ENCODE measurements around the gene RFC1. TPM values are rescaled to one million over a fixed set of nuclear protein-coding genes. Genes with fewer than 3 reads are reported as not detected.
"Not testable (repeated sequence)": the region's sequence is repeated elsewhere in the genome, so short reads cannot be mapped to it uniquely, and the experiment has no call there.

The RFC1 gene
- total RNA-seq, 4 donors from 2014 or later, result 17.2 to 30.6 (median 18.6) TPM

DNA sequence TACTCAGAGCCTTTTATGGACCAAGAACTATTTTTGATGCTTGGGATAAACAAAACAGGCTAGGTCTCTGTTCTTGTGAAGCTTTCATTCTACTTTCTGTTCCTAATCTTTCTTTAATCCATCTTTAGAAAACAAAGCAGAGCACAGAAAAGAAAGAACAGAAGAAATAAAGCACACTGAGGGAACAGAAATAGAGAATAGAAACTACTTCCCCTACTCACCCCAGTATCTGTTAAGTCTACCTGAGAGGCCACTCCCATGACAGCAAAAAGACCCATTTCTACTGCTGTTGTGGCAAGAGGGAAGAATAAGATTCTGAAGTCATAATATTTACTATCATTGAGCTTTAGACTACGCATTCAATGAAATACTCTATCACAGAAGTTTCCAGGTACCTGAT lies 9.2 kb downstream of the RFC1 start:
- Histone ChIP-seq H3K9me3 (no peaks in the 10 kb centered on the region), H3K27me3 (no peaks in the 10 kb centered on the region), H3K36me3 (no peaks in the 10 kb centered on the region), H3K27ac (peak overlapping the region in 1 of 4 donors; percentile 43), H3K4me1 (peaks cover 11 to 38% (median 22%) of the 10 kb centered on the region in 4 donors), H3K4me3 (no peak overlapping the region)
- WGBS, 2 donors (ENCODE audit: low coverage in 1 of 2), result 79 to 100% methylated on average over 1 of the region's 1 CpG
- intact Hi-C loops (cut with DNase I; ENCODE audit: low total_unique reads) (no loop called here), in situ Hi-C loops (cut with MboI; ENCODE audit: low pct_ligation_motif_present in 1 of 4, low pct_unique_long_range_greater_than_20kb in 1 of 4, low sequenced_read_pairs in 3 of 4) (no loop called here)
- DNase-seq, result no peak
- TF ChIP-seq EP300 (IDR thresholded peaks at IDR 0.05; ENCODE audit: low read depth) (no peak), POLR2A (IDR thresholded peaks at IDR 0.05) (no peak), POLR2AphosphoS5 (IDR thresholded peaks at IDR 0.05) (no peak)
- TF ChIP-seq, protein P1, sequence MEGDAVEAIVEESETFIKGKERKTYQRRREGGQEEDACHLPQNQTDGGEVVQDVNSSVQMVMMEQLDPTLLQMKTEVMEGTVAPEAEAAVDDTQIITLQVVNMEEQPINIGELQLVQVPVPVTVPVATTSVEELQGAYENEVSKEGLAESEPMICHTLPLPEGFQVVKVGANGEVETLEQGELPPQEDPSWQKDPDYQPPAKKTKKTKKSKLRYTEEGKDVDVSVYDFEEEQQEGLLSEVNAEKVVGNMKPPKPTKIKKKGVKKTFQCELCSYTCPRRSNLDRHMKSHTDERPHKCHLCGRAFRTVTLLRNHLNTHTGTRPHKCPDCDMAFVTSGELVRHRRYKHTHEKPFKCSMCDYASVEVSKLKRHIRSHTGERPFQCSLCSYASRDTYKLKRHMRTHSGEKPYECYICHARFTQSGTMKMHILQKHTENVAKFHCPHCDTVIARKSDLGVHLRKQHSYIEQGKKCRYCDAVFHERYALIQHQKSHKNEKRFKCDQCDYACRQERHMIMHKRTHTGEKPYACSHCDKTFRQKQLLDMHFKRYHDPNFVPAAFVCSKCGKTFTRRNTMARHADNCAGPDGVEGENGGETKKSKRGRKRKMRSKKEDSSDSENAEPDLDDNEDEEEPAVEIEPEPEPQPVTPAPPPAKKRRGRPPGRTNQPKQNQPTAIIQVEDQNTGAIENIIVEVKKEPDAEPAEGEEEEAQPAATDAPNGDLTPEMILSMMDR (IDR thresholded peaks at IDR 0.05), result no peak

GRCh38 chr4:39354254-39354552 lies 12.0 kb downstream of the RFC1 start:
- H3K36me3 ChIP-seq, result peaks cover 0 to 14% (median 5%) of the 10 kb centered on the region in 4 donors
- 0 to 17% methylated on average over 1 of the region's 1 CpG for WGBS, 2 donors (ENCODE audit: low coverage in 1 of 2)
- no peak for DNase-seq
- TF ChIP-seq POLR2AphosphoS5 (IDR thresholded peaks at IDR 0.05) (no peak), EP300 (IDR thresholded peaks at IDR 0.05; ENCODE audit: low read depth) (no peak), POLR2A (IDR thresholded peaks at IDR 0.05) (no peak)
- no peaks in the 10 kb centered on the region for H3K27me3 ChIP-seq
- H3K9me3 ChIP-seq, result no peaks in the 10 kb centered on the region
- H3K27ac ChIP-seq, result peak overlapping the region; percentile 81 to 90 (median 86)
- peaks cover 11 to 41% (median 23%) of the 10 kb centered on the region in 4 donors for H3K4me1 ChIP-seq
- H3K4me3 ChIP-seq, result peak overlapping the region in 3 of 4 donors; percentile 24 to 43 (median 27)
- intact Hi-C loops (cut with DNase I; ENCODE audit: low total_unique reads) (no loop called here), in situ Hi-C loops (cut with MboI; ENCODE audit: low pct_ligation_motif_present in 1 of 4, low pct_unique_long_range_greater_than_20kb in 1 of 4, low sequenced_read_pairs in 3 of 4) (no loop called here)

DNA sequence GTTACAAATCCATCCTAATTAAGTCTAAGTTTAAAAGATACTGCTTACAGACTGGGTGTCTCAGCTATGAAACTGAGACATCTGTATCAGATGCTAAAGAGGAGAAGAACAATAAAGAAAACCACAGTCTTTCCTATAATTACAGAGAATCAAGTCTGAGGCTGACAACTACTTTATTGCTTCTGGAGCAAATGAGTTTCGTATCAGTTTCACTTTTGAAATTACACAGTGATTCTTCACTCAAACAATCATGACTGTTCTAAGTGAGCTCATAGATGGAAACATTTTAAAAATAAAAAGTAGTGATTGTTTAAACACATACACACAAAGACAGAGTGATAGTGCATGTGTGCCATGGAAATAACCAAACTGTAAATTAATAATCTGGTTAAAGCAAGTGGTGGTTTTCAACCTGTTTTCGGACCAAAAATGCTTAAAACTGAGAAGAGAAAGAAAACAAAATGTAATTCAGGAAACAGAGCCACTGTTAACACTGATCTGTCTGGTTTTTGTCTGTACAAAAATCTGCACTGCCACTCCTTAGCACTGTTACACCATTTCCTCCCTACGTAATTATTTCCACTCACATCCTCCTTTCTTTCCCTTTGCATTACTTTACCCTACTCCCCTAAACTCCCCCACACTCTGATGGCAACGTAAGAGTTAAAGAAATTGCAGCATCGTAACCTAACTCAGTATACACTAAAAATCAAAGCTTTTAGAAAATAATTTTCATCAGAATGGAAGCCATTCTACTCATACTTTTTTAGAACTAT lies 12.5 kb downstream of the RFC1 start:
- peak overlapping the region; percentile 81 to 90 (median 86) for H3K27ac ChIP-seq
- H3K36me3 ChIP-seq, result peaks cover 0 to 14% (median 5%) of the 10 kb centered on the region in 4 donors
- peaks cover 11 to 41% (median 23%) of the 10 kb centered on the region in 4 donors for H3K4me1 ChIP-seq
- in situ Hi-C loops (cut with MboI; ENCODE audit: low pct_ligation_motif_present in 1 of 4, low pct_unique_long_range_greater_than_20kb in 1 of 4, low sequenced_read_pairs in 3 of 4), result no loop called here
- H3K27me3 ChIP-seq, result no peaks in the 10 kb centered on the region
- intact Hi-C loops (cut with DNase I; ENCODE audit: low total_unique reads), result no loop called here
- peak overlapping the region; percentile 24 to 43 (median 26) for H3K4me3 ChIP-seq
- H3K9me3 ChIP-seq, result no peaks in the 10 kb centered on the region
- no peak for DNase-seq
- no peak for TF ChIP-seq EP300 (IDR thresholded peaks at IDR 0.05; ENCODE audit: low read depth)
- TF ChIP-seq, protein P1 (IDR thresholded peaks at IDR 0.05), result no peak
- TF ChIP-seq POLR2A (IDR thresholded peaks at IDR 0.05), result peak; percentile 18
- TF ChIP-seq POLR2AphosphoS5 (IDR thresholded peaks at IDR 0.05), result peak in 2 of 3 donors; percentile 7 to 35
- 0 to 4% methylated on average over 5 of the region's 5 CpGs for WGBS, 2 donors (ENCODE audit: low coverage in 1 of 2)

DNA sequence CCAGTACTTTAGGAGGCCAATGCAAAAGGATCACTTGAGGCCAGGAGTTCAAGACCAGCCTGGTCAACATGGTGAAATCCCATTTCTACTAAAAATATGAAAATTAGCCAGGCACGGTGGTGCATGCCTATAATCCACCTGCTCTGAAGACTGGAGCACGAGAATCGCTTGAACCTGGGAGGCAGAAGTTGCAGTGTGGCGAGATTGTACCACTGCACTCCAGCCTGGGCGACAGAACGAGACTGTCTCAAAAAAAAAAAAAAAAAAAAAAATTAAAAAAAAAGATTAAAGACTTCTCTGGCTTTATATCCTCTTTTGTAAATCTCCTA lies 13.0 kb downstream of the RFC1 start:
- DNase-seq; in situ Hi-C loops (cut with MboI; ENCODE audit: low pct_ligation_motif_present in 1 of 4, low pct_unique_long_range_greater_than_20kb in 1 of 4, low sequenced_read_pairs in 3 of 4); intact Hi-C loops (cut with DNase I; ENCODE audit: low total_unique reads); H3K9me3 ChIP-seq; H3K27me3 ChIP-seq: not testable (repeated sequence)
- Histone ChIP-seq H3K4me3 (peak overlapping the region in 3 of 4 donors; percentile 24 to 43 (median 27)), H3K4me1 (peaks cover 11 to 41% (median 24%) of the 10 kb centered on the region in 4 donors), H3K27ac (peak overlapping the region; percentile 81 to 90 (median 86)), H3K36me3 (peaks cover 0 to 14% (median 5%) of the 10 kb centered on the region in 4 donors)
- 22% methylated on average over 6 of the region's 6 CpGs; no CpG with 5 or more reads in 1 of the 2 donors for WGBS, 2 donors (ENCODE audit: low coverage in 1 of 2)

DNA sequence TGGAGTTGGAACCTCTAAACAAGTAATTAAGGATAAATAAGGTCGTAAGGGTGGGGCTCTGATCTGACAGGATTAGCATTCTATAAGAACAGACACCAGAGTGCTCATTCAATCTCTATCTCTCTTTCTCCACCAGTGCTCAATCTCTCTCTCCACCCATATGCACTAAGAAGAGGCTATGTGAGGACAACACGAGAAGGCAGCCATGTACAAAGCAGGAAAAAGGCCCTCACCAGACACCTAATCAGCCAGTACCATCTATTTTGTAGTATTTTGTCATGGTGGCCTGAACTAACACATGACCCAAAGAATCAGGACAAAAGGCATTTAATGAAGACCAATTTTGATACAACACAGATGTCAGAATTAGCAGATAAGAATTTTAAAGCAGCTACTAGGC lies 16.8 kb downstream of the RFC1 start:
- peaks cover 0 to 29% (median 5%) of the 10 kb centered on the region in 4 donors for H3K36me3 ChIP-seq
- H3K27ac ChIP-seq, result no peak overlapping the region
- intact Hi-C loops (cut with DNase I; ENCODE audit: low total_unique reads) (no loop called here), in situ Hi-C loops (cut with MboI; ENCODE audit: low pct_ligation_motif_present in 1 of 4, low pct_unique_long_range_greater_than_20kb in 1 of 4, low sequenced_read_pairs in 3 of 4) (no loop called here)
- no peak overlapping the region for H3K4me3 ChIP-seq
- no peak for DNase-seq
- WGBS, 2 donors (ENCODE audit: low coverage in 1 of 2), result 88 to 97% methylated on average over 2 of the region's 2 CpGs
- TF ChIP-seq POLR2A (IDR thresholded peaks at IDR 0.05) (no peak), POLR2AphosphoS5 (IDR thresholded peaks at IDR 0.05) (no peak), EP300 (IDR thresholded peaks at IDR 0.05; ENCODE audit: low read depth) (no peak)
- TF ChIP-seq, protein P1 (IDR thresholded peaks at IDR 0.05), result no peak
- H3K4me1 ChIP-seq, result peaks cover 4 to 24% (median 17%) of the 10 kb centered on the region in 4 donors
- H3K9me3 ChIP-seq, result no peaks in the 10 kb centered on the region
- no peaks in the 10 kb centered on the region for H3K27me3 ChIP-seq
